SK-N-SH (cell line): ENCODE results near the gene EFCAB11. TPM values are rescaled to one million over a fixed set of nuclear protein-coding genes. Genes with fewer than 3 reads are reported as not detected.

Experiments
- CTCF ChIA-PET: fragments of 300-600, 350-600 bp; formaldehyde crosslinking; extraction: SDS; loops from one replicate; lab custom pipeline; 2021; lab: Yijun Ruan, JAX
- POLR2A ChIA-PET: fragments of 350-600 bp; sonication (Branson Sonifier 250); formaldehyde crosslinking; extraction: SDS; loops from one replicate; lab custom pipeline; 2020; ENCODE audit warnings: antibody characterized with exemption, inconsistent platforms; lab: Yijun Ruan, JAX
- DNase-seq: peaks from one replicate; pipeline ENCODE4 v3.0.0; 2012
- H2AFZ ChIP-seq: fragments of 200-600 bp; sonication (generic); 2 replicates; pipeline ENCODE4 v1.8.1; 2016; ENCODE audit warnings: antibody characterized with exemption, mild to moderate bottlenecking, low read depth
- H3F3A ChIP-seq: fragments of 200-600 bp; sonication (generic); replicated peaks from 2 replicates; pipeline ENCODE3; 2016; ENCODE audit warnings: antibody characterized with exemption, mild to moderate bottlenecking; ENCODE audit not compliant: insufficient read depth
- H3K27ac ChIP-seq, 2 experiments: fragments of 200-500 bp in 1 of 2; fragments of 200-600 bp in 1 of 2; sonication (Bioruptor generic) in 1 of 2; sonication (generic), shearing (Covaris generic) in 1 of 2; 2 replicates each; pipeline versions ENCODE4 v1.5.1 to v1.6.1; 2014 to 2016; ENCODE audit warnings: low read depth in 2 of 2, inconsistent platforms in 1 of 2, low read length in 1 of 2, mild to moderate bottlenecking in 1 of 2, mixed read lengths in 1 of 2
- H3K27me3 ChIP-seq: fragments of 200-600 bp; sonication (generic), shearing (Covaris generic); 2 replicates; pipeline ENCODE4 v1.6.1; 2016; ENCODE audit warnings: mixed run types; ENCODE audit not compliant: insufficient read depth
- H3K36me3 ChIP-seq, 2 experiments: fragments of 200-500 bp in 1 of 2; fragments of 200-600 bp in 1 of 2; sonication (Bioruptor generic) in 1 of 2; sonication (generic) in 1 of 2; replicated peaks in 1 of 2; 2 replicates each; pipeline versions ENCODE3 to v1.5.1; 2014 to 2016; ENCODE audit warnings: low read length in 1 of 2, mild to moderate bottlenecking in 1 of 2; ENCODE audit not compliant: insufficient read depth in 2 of 2, control insufficient read depth in 1 of 2
- H3K4me1 ChIP-seq, 2 experiments: fragments of 200-500 bp in 1 of 2; fragments of 200-600 bp in 1 of 2; sonication (Bioruptor generic) in 1 of 2; sonication (generic), shearing (Covaris generic) in 1 of 2; 2 replicates each; pipeline versions ENCODE4 v1.5.1 to v1.6.1; 2014 to 2016; ENCODE audit warnings: low read depth in 1 of 2, low read length in 1 of 2, mixed run types in 1 of 2; ENCODE audit not compliant: insufficient read depth in 2 of 2, control insufficient read depth in 1 of 2
- H3K4me2 ChIP-seq: fragments of 200-600 bp; sonication (generic), shearing (Covaris generic); 2 replicates; pipeline ENCODE4 v1.6.1; 2017; ENCODE audit warnings: mixed run types
- H3K4me3 ChIP-seq, 2 experiments: fragments of 200-500 bp in 1 of 2; fragments of 200-600 bp in 1 of 2; sonication (Bioruptor generic) in 1 of 2; sonication (generic), shearing (Covaris generic) in 1 of 2; 2 replicates each; pipeline versions ENCODE4 v1.5.1 to v1.8.1; 2014 to 2016; ENCODE audit warnings: low read depth in 2 of 2, inconsistent platforms in 1 of 2, low read length in 1 of 2, mild to moderate bottlenecking in 1 of 2, mixed read lengths in 1 of 2, moderate library complexity in 1 of 2
- H3K79me2 ChIP-seq: fragments of 200-600 bp; sonication (generic); 2 replicates; pipeline ENCODE4 v1.8.1; 2017; ENCODE audit warnings: mild to moderate bottlenecking; ENCODE audit not compliant: insufficient read depth
- H3K9ac ChIP-seq: fragments of 200-600 bp; sonication (generic); 2 replicates; pipeline ENCODE4 v1.6.1; 2017; ENCODE audit warnings: mixed run types
- H3K9me2 ChIP-seq: fragments of 200-600 bp; sonication (generic); 2 replicates; pipeline ENCODE4 v1.6.1; 2017; ENCODE audit warnings: mixed run types
- H3K9me3 ChIP-seq: fragments of 200-600 bp; sonication (generic); 2 replicates; pipeline ENCODE4 v1.6.1; 2017; ENCODE audit warnings: mixed run types, mild to moderate bottlenecking, moderate library complexity
- H4K20me1 ChIP-seq: fragments of 200-600 bp; sonication (generic); 2 replicates; pipeline ENCODE4 v1.6.1; 2017; ENCODE audit warnings: mild to moderate bottlenecking, mixed run types; ENCODE audit not compliant: insufficient read depth
- EP300 ChIP-seq, 2 experiments: IDR thresholded peaks; 2 replicates each; pipeline versions ENCODE4 v1.4.0 to v1.6.1; 2012; ENCODE audit warnings: borderline replicate concordance in 1 of 2, low read depth in 1 of 2, low read length in 1 of 2
- FOSL2 ChIP-seq: IDR thresholded peaks from 2 replicates; pipeline ENCODE4 v1.4.0; 2012; ENCODE audit warnings: low read depth, mild to moderate bottlenecking, moderate library complexity, borderline replicate concordance
- GABPA ChIP-seq: IDR thresholded peaks from 2 replicates; pipeline ENCODE4 v1.4.0; 2012; ENCODE audit warnings: low read depth, mild to moderate bottlenecking
- GATA2 ChIP-seq: sonication (generic); formaldehyde crosslinking; IDR thresholded peaks from 2 replicates; pipeline ENCODE4 v1.5.0; 2020; ENCODE audit warnings: mild to moderate bottlenecking, missing genetic modification reagents
- JUND ChIP-seq: IDR thresholded peaks from 2 replicates; pipeline ENCODE4 v1.4.0; 2012
- MEF2A ChIP-seq: IDR thresholded peaks from 2 replicates; pipeline ENCODE4 v1.4.0; 2012; ENCODE audit warnings: low read depth, borderline replicate concordance
- MXI1 ChIP-seq: IDR thresholded peaks from 2 replicates; pipeline ENCODE4 v1.6.1; 2012; ENCODE audit warnings: mild to moderate bottlenecking, low read depth, low read length, improper control_type of control experiment
- NRF1 ChIP-seq: IDR thresholded peaks from 2 replicates; pipeline ENCODE4 v1.6.1; 2012; ENCODE audit warnings: low read depth, mild to moderate bottlenecking, low read length
- RAD21 ChIP-seq: IDR thresholded peaks from 2 replicates; pipeline ENCODE4 v1.6.1; 2012; ENCODE audit warnings: mild to moderate bottlenecking, low read length
- RCOR1 ChIP-seq: fragments of 150-350 bp; IDR thresholded peaks from 2 replicates; pipeline ENCODE4 v1.6.1; 2017; ENCODE audit warnings: antibody characterized with exemption, low read length
- REST ChIP-seq: IDR thresholded peaks from 2 replicates; pipeline ENCODE4 v1.6.1; 2012; ENCODE audit warnings: mild to moderate bottlenecking, low read depth, low read length, moderate library complexity
- RFX5 ChIP-seq: IDR thresholded peaks from 2 replicates; pipeline ENCODE4 v1.6.1; 2012; ENCODE audit warnings: mild to moderate bottlenecking, improper control_type of control experiment, low read length
- RXRA ChIP-seq: IDR thresholded peaks from 2 replicates; pipeline ENCODE4 v1.4.0; 2012; ENCODE audit warnings: low read depth, mild to moderate bottlenecking, borderline replicate concordance
- SMC3 ChIP-seq: IDR thresholded peaks from 2 replicates; pipeline ENCODE4 v1.6.1; 2012; ENCODE audit warnings: low read depth, low read length, improper control_type of control experiment
- TCF12 ChIP-seq: IDR thresholded peaks from 2 replicates; pipeline ENCODE4 v1.4.0; 2012
- TEAD4 ChIP-seq: IDR thresholded peaks from 2 replicates; pipeline ENCODE4 v1.4.0; 2012; ENCODE audit warnings: mild to moderate bottlenecking, borderline replicate concordance; ENCODE audit not compliant: insufficient read depth
- USF2 ChIP-seq: fragments of 150-350 bp; IDR thresholded peaks from 2 replicates; pipeline ENCODE4 v1.6.1; 2017; ENCODE audit warnings: antibody characterized with exemption, low read length, low read depth, borderline replicate concordance
- WGBS: methylation state at CpG from one replicate; pipeline ENCODE4 v1.1.6; 2017; ENCODE audit warnings: low lambda C conversion rate; 5-methylcytosine and 5-hydroxymethylcytosine counted together
- polyA plus RNA-seq, 3 experiments: library from polyadenylated mRNA; depleted of rRNA; stranded (reverse); fragments of >200 nt; gene quantifications; 2 replicates each; pipeline ENCODE4 v1.2.3, GENCODE V29; 2012
- TF ChIP-seq, protein P1 (sequence below): IDR thresholded peaks from 2 replicates; pipeline ENCODE4; 2012
- TF ChIP-seq, protein P2 (sequence below): IDR thresholded peaks from 2 replicates; pipeline ENCODE4 v1.4.0; 2012; ENCODE audit warnings: low read depth

Gene EFCAB11
- polyA plus RNA-seq, 1 of the 3 experiments (the other 2 are of a cell fraction): 3.9 TPM

DNA sequence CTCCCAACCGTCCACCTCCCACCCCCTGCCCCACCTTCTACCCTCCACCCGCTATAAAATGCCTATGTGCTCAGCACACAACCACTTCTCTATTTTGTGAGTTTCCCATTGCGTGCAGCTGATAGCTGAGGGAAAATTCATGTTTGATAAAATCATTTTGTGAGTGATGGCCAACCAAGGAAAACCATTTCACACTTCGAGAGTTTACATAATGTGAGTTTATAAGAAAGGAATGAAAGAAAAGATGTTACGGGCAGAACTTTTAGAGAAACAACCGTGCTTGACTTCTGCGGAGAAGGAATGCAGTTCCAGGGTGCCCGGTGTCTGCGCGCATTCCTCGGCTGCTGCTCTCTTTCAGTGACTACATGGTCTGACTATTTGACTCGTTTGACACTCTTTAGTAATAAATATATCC, 140.9 kb downstream of the EFCAB11 start (continued):
- TF ChIP-seq, protein P1, sequence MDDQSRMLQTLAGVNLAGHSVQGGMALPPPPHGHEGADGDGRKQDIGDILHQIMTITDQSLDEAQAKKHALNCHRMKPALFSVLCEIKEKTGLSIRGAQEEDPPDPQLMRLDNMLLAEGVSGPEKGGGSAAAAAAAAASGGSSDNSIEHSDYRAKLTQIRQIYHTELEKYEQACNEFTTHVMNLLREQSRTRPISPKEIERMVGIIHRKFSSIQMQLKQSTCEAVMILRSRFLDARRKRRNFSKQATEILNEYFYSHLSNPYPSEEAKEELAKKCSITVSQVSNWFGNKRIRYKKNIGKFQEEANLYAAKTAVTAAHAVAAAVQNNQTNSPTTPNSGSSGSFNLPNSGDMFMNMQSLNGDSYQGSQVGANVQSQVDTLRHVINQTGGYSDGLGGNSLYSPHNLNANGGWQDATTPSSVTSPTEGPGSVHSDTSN: no peak; the same call in none of the 2 replicates
- TF ChIP-seq MEF2A (no peak), TCF12 (peak; percentile 52), RFX5 (no peak), SMC3 (no peak), JUND (no peak)

- Histone ChIP-seq H3K27ac (no peak overlapping the region), H2AFZ (no peak overlapping the region), H3K79me2 (no peaks in the 10 kb centered on the region), H3K9me3 (no peaks in the 10 kb centered on the region), H3K9me2 (no peaks in the 10 kb centered on the region), H3K9ac (no peak overlapping the region), H3K4me2 (no peak overlapping the region), H3K36me3 (no peaks in the 10 kb centered on the region), H3K4me3 (no peak overlapping the region), H3K27me3 (no peaks in the 10 kb centered on the region), H4K20me1 (no peaks in the 10 kb centered on the region), H3F3A (peaks cover 13% of the 10 kb centered on the region), H3K4me1 (peaks cover 0 to 3% of the 10 kb centered on the region in 2 experiments; a peak in 3 of 4 replicates)
- CTCF ChIA-PET: interaction anchor here (1.5 kb wide), 1 partner anchor 19 kb away, joined by 3 read pairs; no protein-coding TSS in a partner anchor
- TF ChIP-seq USF2 (no peak), RXRA (no peak), GATA2 (CRISPR knock-in tag) (no peak), RFX5 (no peak)
- POLR2A ChIA-PET: no interaction called here
- 81% methylated on average over 5 of the region's 5 CpGs for WGBS
- no peak for DNase-seq
These were observed 142.5 kb downstream of the EFCAB11 start for GRCh38 chr14:89811954-89812575.

DNA sequence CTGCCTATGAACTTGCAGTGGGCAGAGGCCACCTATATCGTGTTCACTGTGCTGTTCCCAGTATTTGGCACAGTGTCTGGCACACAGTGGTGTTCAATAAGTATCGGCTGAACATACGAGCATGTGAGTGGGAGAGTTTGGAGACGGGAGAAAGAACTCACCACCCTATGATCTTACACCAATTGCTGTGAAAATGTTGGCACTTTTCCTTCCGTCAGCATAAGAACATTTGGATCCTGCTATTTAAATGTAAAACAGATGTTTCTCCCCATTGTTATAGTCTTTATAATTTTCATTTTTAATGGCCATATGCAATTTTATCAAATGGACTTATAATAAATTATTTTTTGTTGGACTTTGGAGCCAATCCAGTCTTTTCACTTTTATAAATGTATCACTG, 144.4 kb downstream of the EFCAB11 start:
- Histone ChIP-seq H3K27me3 (no peaks in the 10 kb centered on the region), H3K9me2 (no peaks in the 10 kb centered on the region), H3K36me3 (no peaks in the 10 kb centered on the region), H3K27ac (no peak overlapping the region)
- TF ChIP-seq RCOR1 (no peak), USF2 (no peak), REST (no peak), EP300 (IDR thresholded peaks at IDR 0.05; ENCODE audit: borderline replicate concordance in 1 of 2, low read depth in 1 of 2, low read length in 1 of 2) (no peak), RAD21 (no peak), NRF1 (no peak), JUND (no peak), TCF12 (no peak), TEAD4 (no peak), SMC3 (no peak), MXI1 (no peak), RFX5 (no peak), GABPA (no peak), MEF2A (no peak), FOSL2 (no peak)
- TF ChIP-seq, protein P2, sequence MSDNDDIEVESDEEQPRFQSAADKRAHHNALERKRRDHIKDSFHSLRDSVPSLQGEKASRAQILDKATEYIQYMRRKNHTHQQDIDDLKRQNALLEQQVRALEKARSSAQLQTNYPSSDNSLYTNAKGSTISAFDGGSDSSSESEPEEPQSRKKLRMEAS: no peak
- TF ChIP-seq, all 33 proteins: peak for 0
- peaks cover 0 to 3% of the 10 kb centered on the region in 2 experiments; a peak in 3 of 4 replicates for H3K4me1 ChIP-seq
- DNase-seq: no peak
- CTCF ChIA-PET: no interaction called here
- WGBS: 68% methylated on average over 5 of the region's 5 CpGs
- H4K20me1 ChIP-seq: no peaks in the 10 kb centered on the region
- peaks cover 13% of the 10 kb centered on the region for H3F3A ChIP-seq
- H3K4me2 ChIP-seq: no peak overlapping the region
- no peak overlapping the region for H3K9ac ChIP-seq
- H2AFZ ChIP-seq: no peak overlapping the region
- no peak overlapping the region for H3K4me3 ChIP-seq
- no peaks in the 10 kb centered on the region for H3K79me2 ChIP-seq
- POLR2A ChIA-PET: no interaction called here
- no peaks in the 10 kb centered on the region for H3K9me3 ChIP-seq
